GM19193 (cell line): ENCODE data around the gene CEACAM4.

ENCODE experiments used
- POLR2A ChIP-seq: IDR thresholded peaks from 4 replicates; pipeline ENCODE4 v1.6.1; 2011; ENCODE audit not compliant: insufficient read depth, insufficient read length; ENCODE audit errors: extremely low read depth

Gene CEACAM4

DNA sequence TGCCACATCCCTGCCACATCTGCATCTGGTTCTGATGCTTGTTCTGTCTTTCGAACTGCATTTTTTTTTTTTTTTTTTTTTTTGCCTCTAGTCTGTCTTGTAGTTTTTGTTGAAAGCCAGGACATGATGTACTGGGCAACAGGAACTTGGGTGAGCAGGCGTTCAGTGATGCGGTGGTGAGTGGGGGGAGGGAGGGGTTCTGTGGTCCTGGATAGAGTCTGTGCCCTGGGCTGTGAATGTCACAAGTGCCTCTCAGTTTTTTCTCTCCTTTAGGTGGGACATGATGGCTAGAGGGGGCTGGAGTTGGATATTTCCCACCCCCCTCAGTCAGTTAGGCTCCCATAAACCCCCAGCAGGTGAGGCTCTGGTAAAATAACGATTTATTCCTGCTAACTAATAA, 3.5 kb downstream of the CEACAM4 start:
- no peak for TF ChIP-seq POLR2A

DNA sequence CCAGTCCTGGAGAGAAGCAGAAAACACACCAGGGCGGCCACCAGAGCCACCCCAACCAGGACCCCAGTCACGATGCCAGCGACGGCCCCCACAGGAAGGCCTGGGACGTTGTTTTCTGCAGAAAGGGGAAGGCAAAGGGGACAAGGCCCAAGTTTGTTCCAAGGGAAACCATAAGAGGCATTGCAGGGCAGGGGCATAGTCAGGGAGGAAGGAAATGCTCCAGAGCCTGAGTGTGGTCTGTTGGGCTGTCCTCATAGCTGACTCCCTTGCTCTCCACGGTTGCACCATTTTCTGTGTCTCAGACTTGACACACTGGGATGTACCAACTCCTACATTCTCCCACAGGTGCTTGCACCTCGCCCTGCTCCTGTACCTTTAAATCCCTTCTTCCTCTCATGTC, 5.2 kb downstream of the CEACAM4 start:
- TF ChIP-seq POLR2A: no peak

DNA sequence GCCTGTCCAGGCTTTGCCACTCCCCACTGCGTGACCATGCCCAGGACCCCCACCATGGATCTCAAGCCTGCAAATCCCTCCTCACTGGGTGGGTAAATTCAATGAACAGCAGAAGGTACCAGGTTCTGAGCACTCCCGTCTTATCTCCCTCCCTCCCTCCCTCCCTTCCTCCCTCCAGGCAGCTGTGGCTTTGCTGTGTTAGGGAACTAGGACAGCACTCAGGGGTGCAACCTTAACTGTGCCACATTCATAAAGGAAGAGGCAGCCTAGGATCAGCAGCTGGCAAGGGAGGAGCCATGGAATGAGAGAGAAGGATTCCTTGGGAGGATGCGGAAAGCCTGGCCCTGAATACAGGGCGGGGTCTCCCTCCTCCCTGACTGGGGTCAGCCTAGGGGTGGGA, 5.6 kb downstream of the CEACAM4 start:
- no peak for TF ChIP-seq POLR2A

DNA sequence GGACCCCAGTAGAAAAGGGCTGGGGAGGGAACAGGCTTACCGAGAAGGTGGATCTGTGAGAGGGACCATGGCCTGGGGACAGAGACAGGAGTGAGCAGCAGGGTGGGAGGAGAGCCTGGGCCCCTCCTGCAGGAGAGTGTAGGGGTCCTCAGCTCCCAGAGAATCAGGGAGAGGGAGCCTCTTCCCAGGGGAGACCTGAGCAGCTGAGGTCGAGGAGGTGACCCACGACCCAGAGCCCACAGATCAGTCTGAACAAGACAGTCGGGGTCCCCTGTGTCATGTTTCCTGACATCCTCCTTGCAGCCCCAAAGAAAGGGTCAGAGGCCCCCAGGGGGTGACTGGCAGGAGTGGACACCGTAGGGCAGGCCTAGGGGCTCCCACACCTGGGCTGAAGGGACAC, 6.7 kb downstream of the CEACAM4 start:
- TF ChIP-seq POLR2A: no peak

DNA sequence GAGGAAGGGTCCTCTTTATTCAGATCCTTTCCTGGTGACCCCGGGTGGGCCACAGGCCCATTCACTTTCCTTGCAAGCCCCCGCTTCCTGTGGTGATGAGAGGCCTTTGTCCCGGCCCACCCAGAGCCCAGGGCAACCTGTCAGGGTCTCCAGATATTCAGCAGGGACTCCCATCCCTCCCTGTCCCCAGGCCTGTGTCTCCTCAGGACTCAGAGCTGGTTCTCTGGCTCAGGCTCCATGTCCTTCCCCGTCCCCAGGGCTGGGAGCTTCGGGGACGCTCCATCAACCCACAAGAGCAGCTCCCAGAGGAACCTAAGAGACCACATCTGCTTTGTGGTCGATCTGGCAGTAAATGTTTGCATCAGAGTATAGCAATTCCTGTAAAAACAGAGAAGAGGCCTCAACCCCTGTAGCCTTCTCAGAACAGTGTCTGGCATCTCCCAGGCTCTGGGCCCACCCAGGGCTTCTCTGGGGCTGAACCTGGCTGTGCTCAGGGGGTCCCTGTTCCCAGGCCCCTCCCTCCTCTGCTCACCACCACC, 7.8 kb downstream of the CEACAM4 start:
- TF ChIP-seq POLR2A: no peak

DNA sequence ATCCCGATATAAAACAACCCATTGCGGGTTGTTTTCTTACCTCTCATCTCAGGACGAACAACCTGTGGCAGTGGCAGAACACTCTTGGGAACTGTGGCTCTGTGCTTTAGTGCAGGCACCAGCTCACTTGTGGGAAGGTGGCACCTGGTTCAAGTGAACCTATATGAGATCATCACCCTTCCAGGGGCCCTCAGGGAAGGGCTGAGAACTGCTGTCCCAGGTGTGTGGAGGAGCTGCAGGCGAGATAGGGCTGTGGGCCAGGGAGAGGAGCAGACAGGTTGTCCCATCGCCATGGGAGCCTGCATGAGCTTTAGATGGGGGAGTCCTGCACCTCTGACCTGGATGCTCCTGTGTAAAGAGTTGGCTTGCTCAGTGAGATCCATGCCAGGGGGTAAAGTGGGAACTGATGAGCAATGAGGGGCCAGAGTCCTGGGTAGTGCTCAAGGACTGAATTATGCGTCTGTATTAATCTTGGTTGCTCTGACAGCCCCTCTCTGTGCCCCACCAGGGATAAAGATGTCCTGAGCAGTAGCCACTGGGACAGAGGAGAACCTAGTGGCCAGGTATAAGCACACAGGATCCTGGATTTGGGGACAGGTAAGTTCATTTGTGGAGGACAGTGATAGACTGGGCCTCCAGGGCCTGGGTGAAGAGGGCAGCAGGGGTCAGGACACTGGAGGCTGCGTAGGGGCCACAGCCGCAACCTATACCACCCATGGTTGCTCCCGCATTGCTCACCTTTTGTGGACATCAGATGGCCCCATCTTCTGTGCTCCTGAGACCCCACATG, 8.7 kb downstream of the CEACAM4 start:
- TF ChIP-seq POLR2A: no peak

DNA sequence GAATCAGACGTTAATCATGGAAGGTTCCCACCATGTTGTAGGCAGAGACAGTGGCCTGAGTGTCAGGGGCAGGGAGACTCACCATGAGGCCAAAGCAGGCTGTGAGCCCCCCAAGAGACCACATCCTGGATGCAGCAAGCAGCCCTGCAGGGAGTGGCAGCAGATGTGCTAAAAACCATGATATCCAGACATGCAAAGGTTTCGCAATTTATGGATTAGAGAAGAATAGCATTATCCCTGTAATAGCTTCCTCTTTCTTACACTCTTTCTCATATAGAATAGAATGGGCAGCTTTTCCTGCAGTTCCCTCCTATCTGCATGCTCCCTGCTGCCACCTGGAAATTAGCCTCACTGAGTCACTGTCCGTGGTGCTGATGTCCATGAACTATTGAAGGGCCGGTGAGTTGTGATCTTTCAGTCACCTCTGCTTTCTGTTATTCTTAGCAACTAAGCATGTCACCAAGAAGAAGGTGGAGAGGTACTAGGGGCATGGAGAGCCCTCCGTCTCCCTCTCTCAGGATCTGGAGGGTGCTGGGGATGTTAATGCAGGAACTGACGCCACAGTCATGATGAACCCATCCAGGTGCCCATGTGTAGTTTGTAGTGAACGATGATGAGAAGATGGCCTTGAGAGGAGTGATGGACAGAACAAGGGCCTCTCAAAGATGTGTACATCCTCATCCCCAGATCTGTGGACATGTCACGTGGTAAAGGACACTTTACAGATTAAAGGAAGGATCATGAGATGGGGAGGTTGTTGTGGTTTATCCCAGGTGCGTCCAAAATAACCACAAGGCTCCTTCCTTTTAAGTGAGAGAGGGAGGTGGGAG, 9.9 kb downstream of the CEACAM4 start:
- no peak for TF ChIP-seq POLR2A

DNA sequence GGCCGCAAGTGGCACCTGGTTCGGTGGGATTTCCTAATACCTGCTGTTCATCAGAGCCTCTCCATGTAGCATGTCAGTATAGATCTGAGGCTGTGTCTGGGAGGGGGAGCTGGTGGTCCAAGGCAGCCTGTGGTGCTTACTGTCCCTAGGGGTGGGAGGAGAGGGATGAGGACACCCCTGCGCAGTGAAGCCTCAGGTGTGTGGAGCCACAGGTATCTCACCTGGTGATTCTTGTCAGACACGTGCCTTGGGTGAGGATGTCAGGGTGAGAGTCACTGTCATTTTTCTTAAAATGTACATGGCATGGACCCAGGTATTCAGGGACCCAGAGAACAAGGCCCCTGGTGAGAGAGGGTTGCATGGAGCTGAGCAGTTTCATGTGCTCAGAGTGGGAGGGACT, 11.7 kb downstream of the CEACAM4 start:
- no peak for TF ChIP-seq POLR2A

DNA sequence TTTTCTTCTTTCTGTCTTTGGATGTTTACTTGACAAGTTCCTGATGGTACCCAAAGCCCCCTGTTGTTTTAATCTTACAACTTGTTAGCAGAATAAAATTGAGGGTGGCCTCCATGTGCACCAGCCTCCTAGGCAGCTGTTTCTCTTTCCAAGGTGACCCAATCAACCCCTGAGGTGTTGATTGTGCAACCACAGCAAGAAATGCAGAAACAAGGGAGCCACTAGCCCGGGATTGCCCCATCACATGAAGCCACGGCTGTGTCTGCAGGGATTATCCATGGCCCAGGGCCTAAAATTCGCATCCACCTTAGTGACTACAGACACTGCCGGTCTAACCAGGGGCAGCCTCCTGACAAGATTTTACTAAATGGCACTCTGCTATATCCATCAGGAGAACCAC, 14.4 kb downstream of the CEACAM4 start:
- TF ChIP-seq POLR2A: no peak

DNA sequence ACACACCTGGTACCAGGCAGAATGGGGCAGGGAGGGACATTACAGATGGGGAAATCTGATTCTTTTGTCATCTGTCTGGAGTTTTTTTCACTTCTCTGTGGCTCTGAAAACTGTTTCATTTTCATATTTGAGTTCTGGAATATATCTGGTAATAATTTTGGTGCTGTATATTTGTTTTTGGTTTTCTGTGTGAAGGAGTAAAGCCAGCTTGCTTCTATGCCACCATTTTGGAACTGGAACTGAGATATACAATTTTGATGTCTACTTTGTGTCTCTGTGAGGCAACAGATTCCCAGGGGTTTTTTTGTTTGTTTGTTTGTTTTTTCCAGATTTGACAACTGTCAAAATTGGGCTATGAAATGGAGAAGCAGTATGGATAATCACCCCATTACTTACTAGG, 16.1 kb downstream of the CEACAM4 start:
- TF ChIP-seq POLR2A: no peak

DNA sequence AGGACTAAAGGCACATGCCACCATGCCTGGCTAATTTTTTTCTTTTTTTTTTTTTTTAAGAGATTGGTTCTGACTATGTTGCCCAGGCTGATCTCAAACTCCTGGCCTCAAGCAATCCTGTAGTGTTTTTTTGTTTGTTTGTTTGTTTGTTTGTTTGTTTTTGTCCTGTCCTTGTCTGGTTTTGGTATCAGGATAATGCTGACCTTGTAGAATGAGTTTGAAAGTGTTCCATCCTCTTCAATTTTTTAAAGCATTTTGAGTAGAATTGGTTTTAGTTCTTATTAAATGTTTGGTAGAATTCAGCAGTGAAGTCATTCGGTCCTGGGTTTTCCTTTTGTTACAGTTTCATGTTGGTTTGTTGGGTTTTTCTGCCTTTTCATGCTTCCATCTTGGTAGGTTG, 19.2 kb downstream of the CEACAM4 start:
- TF ChIP-seq POLR2A: no peak

DNA sequence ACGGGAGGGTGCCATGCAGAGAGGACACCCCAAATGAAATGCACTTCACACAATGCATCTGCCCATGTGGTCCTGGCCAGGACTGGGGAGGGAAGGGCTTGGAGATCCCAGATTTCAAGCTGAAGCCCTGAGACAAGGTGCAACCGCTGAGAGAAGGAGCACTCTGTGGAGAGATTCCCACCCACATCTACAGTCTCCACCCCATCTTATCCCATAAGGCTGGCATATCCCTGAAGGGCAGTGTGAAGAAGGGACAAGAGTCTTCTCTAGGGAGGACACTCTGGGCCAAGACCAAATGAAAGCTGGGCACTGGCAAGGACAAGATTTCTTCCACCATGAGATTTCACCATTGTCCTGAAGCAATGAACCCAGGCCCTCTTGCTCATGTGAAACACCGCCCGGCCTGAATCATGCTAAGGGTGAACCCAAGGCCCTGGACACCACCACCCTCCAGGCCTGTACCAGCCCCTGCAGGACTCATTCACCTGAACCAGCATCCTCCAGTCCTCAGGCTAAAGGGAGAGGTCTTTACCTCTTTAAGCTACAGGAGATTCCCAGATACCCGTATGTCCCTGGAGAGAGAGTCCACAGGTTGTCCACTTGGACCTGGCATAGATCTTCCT, 20.5 kb downstream of the CEACAM4 start:
- TF ChIP-seq POLR2A: no peak

DNA sequence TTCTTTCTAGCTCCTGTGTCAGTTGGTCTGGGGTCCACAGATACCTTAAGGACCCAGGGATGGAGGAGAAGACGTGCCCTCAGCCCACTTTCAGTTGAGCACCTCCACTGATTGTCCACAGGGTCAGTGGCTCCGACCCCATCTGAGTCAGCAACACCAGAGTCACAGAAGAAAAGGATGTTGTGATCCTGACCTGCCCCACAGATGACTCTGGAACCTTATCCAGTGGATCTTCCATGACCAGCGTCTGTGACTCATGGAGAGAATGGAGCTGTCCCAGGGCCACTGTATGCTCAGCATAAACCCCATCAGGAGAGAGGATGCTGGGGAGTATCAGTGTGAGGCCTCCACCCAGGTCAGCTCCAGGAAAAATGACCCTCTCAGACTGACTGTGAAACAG, 22.0 kb downstream of the CEACAM4 start:
- TF ChIP-seq POLR2A: no peak

DNA sequence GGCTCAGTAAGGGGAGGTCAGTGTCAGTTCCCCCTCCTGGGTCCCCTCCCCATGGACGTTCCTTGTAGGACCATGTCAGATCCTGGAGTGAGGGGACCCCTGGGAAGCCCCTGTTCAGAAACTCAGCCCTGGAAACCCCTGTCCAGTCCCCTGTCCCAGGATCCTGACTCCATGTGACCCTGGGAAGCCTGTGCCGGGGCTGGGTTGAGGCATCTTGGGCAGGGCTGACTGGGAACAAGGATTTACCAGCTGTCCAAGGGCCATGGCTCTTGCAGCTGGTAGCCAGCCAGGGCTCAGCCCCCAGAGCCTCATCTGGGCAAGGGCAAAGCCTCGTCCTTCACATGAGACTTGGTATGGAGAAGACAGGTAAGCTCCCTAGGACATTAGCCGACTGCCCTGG, 25.1 kb downstream of the CEACAM4 start:
- no peak for TF ChIP-seq POLR2A

DNA sequence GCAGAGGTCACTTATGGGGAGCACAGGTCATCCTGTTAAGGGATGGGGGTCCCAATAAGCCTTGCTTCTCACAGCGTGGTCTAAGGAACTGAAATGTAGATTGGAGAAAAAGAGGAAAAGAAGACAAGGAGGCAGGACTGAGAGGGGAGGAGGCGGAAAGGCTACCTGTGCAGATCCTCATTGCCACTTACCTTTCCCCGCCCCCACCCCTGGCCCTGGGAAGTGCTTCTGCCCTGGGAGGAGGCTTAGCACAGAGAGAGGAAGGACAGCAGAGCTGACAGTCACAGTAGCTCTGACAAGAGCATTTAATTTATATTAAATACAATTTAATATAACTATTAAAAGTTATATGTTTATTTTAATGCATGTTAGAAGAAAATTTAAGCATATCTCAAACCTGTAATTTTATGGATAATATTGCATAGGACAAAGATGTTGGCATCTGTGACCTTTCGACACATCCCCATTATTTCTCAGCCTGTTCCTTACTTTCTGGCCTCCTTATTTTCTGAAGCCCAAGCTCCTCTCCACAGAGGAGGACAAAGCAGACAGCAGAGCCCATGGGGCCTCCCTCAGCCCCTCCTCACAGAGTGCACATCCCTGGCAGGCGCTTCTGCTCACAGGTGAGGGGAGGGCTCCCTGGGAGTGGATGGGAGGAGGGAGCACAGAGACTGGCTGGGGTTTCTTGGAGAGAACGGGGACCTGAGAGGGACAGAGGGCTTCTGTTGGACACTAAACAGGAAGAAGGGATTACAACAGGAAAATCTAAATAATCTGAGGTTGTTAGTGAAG, 27.5 kb downstream of the CEACAM4 start:
- no peak for TF ChIP-seq POLR2A

DNA sequence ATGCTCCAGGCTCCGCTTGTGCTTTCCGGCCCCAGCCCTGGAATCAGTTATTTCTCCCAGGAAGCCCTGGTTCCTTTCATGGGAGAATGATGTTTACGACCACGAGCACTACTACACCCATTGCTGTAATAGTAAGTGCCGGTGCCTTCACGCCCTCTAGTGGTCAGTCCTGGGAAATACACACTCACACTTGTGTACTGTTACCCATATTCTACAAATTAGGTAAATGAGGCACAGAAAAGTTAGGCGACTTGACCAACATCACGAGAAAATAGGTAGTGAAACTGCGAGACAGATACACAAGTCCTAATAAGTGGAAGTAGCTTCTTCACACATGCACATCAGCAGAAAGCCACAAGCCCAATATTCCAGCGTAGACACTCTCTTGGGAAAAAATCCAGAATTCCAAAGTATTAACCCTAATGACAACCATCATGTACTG, 29.3 kb downstream of the CEACAM4 start:
- TF ChIP-seq POLR2A: no peak

DNA sequence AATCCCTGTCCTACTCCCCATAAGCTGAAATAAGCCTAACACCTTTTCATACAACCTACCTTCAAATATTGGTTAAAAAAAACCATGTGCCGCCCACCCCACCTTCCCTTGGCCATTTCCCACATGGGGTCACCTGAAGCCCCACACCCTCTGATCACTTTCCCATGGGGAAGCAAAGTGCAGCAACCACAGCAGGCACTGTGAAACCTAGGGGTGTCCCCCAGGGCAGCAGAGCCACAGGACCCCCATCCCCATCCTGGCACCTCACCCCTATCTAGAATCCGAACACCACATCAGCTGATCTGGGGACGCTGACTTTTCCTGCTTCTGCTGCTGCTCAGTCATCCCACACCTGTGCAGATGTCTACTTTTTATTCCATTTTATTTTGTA, 31.0 kb downstream of the CEACAM4 start:
- no peak for TF ChIP-seq POLR2A
